Measurements from ENCODE around the gene CFAP97.

The CFAP97 gene

GRCh38 chr4:185235119-185235842, 31.5 kb upstream of the CFAP97 start:
- Histone ChIP-seq H3K4me1 (ENCODE audit: insufficient read depth, low read length) (no peaks in the 10 kb centered on the region; the same call in 1 of the 2 replicates), H3K9me3 (ENCODE audit: control insufficient read depth, insufficient read depth, low read length) (peaks cover 9% of the 10 kb centered on the region; the same call in 1 of the 2 replicates), H3K9ac (ENCODE audit: low read depth, low read length) (no peak overlapping the region), H3K36me3 (ENCODE audit: insufficient read depth, low read length) (no peaks in the 10 kb centered on the region)

- Histone ChIP-seq H3K9me3 (ENCODE audit: control insufficient read depth, insufficient read depth, low read length) (no peaks in the 10 kb centered on the region), H3K36me3 (ENCODE audit: insufficient read depth, low read length) (no peaks in the 10 kb centered on the region), H3K4me1 (ENCODE audit: insufficient read depth, low read length) (peaks cover 3% of the 10 kb centered on the region; the same call in 1 of the 2 replicates), H3K9ac (ENCODE audit: low read depth, low read length) (no peak overlapping the region)
These were observed 28.6 kb upstream of the CFAP97 start for GRCh38 chr4:185232370-185232769.

DNA sequence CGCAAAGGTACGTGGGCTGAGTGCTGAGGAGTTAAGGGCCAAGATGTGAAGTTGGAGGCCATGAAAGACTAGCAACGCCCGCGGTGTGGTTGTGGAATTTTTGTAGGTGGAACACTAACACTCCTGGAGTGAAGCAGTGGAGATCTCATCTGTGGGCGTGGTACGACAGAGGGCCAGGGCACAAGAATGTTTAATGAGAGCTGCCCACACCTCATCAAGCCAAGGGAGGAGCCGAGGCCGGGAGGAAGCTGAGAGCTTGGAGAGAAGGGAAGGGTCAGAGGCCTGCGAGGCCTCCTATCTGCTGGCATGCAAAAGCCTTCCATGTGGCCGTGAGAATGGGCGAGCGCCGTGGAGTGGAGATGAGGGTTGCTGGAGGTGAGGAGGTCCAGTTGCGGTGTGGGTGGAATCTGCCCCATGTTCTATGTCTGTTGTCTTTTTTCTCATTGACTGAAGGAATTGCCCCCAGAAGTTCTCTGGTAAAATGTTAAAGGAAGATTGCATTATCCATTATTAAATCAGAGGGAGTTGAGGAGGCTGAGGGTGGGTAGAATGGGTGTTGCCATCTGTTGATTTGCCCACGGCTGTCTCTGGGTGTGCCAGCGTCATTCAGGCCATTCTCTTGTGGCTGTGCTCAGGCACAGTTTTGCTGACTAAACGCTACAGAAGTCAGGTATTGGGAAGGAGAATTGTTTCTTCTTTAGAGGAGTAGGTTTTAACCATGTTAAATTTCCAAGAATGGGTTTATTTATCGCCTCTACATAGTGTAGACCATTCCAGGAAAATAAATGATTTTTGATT, 25.4 kb upstream of the CFAP97 start:
- Histone ChIP-seq H3K9me3 (ENCODE audit: control insufficient read depth, insufficient read depth, low read length) (no peaks in the 10 kb centered on the region), H3K4me1 (ENCODE audit: insufficient read depth, low read length) (peaks cover 3% of the 10 kb centered on the region; the same call in 1 of the 2 replicates), H3K36me3 (ENCODE audit: insufficient read depth, low read length) (no peaks in the 10 kb centered on the region), H3K9ac (ENCODE audit: low read depth, low read length) (no peak overlapping the region)

DNA sequence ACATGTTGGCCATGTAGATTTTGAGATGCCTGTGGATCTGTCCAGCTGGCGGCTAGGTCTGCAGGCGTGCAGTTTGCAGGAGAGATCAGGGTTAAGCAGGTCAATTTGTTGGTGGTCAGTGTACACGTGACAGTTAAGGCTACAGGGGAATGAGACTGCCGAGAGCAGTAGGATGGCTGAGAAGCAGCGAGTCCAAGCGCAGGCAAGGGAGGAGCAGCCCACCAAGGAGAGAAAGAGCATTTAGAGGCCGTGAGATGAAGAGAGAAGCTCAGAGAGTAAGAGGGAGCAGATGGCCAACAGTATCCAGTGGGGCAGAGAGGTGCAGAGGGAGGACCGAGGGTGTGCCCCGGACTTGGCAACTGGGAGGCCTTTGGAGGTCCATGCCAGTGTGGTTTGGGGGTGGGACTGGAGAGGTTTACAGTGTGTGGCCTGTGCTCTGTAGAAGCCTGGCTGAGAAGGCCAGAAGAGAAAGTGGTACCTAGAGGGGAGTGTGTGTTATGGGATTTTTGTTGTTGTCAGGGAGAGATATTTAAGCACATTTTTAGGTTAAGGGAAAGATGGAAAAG, 24.0 kb upstream of the CFAP97 start:
- no peaks in the 10 kb centered on the region for H3K36me3 ChIP-seq (ENCODE audit: insufficient read depth, low read length)
- H3K4me1 ChIP-seq (ENCODE audit: insufficient read depth, low read length) = peaks cover 3% of the 10 kb centered on the region; the same call in 1 of the 2 replicates
- no peak overlapping the region for H3K9ac ChIP-seq (ENCODE audit: low read depth, low read length)
- H3K9me3 ChIP-seq (ENCODE audit: control insufficient read depth, insufficient read depth, low read length) = no peaks in the 10 kb centered on the region

- no peak overlapping the region for H3K9ac ChIP-seq (ENCODE audit: low read depth, low read length)
- H3K9me3 ChIP-seq (ENCODE audit: control insufficient read depth, insufficient read depth, low read length) = no peaks in the 10 kb centered on the region
- no peaks in the 10 kb centered on the region for H3K36me3 ChIP-seq (ENCODE audit: insufficient read depth, low read length)
- peaks cover 3% of the 10 kb centered on the region; the same call in 1 of the 2 replicates for H3K4me1 ChIP-seq (ENCODE audit: insufficient read depth, low read length)
These were observed 23.3 kb upstream of the CFAP97 start for GRCh38 chr4:185227131-185227551.

DNA sequence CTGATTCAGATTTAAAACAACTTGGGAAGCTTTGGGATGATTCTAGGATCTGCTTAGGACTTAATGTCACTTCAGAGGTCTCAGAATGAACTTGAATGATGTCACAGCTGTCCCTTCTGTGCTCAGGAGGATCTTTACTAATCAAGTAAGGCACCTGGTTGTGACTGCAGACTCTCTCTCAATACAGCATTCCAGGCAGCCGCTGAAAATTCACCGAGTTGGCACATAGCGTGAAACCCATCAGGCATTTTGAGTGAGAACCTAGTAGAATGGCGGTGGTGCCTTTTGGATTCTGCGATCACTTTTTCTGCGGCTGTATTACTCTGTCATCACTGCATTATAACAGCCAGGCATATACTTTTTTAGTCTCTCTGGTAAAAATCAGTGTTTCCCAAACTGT, 22.1 kb upstream of the CFAP97 start:
- peaks cover 3% of the 10 kb centered on the region; the same call in 1 of the 2 replicates for H3K4me1 ChIP-seq (ENCODE audit: insufficient read depth, low read length)
- no peak overlapping the region for H3K9ac ChIP-seq (ENCODE audit: low read depth, low read length)
- no peaks in the 10 kb centered on the region for H3K36me3 ChIP-seq (ENCODE audit: insufficient read depth, low read length)
- H3K9me3 ChIP-seq (ENCODE audit: control insufficient read depth, insufficient read depth, low read length) = no peaks in the 10 kb centered on the region

DNA sequence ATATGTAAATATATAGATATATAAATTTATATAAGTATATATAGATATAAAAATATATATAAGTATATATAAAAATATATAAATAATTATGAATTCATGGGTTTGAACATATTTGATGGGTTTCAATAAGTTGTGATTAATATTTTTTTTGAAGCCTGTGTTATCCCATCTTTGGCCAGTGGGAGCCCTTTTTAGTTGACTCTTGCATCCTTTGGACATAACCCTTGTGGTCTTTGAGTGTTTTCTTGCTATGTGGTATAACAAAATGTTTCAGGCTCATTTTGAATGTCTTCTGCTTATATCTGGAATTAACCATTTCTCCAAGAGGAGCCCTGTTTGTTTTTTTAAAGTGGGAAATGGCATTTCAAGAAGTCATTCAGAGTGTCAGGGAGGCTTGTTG, 20.8 kb upstream of the CFAP97 start:
- H3K9me3 ChIP-seq (ENCODE audit: control insufficient read depth, insufficient read depth, low read length) = no peaks in the 10 kb centered on the region
- no peak overlapping the region for H3K9ac ChIP-seq (ENCODE audit: low read depth, low read length)
- peaks cover 3% of the 10 kb centered on the region; the same call in 1 of the 2 replicates for H3K4me1 ChIP-seq (ENCODE audit: insufficient read depth, low read length)
- no peaks in the 10 kb centered on the region for H3K36me3 ChIP-seq (ENCODE audit: insufficient read depth, low read length)

DNA sequence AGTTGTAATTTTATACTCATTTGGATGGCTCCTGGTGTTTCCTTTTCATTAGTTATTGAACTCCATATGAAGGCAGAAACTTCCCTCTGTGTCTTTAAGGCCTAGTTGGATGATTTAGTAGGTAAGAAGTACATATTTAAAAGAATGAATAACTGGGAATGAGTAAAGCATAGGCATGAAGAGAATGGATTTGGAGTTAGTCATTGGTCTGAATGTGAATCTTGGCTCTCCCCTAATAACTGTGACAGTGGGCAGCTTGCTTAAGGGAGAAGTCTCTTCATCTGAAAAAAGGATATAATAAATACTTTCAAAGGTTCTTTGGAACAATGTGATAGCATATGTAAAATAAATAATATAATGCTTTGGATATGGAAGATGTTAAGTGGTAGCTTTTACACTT, 18.8 kb upstream of the CFAP97 start:
- H3K36me3 ChIP-seq (ENCODE audit: insufficient read depth, low read length) = no peaks in the 10 kb centered on the region
- H3K9ac ChIP-seq (ENCODE audit: low read depth, low read length) = no peak overlapping the region
- H3K9me3 ChIP-seq (ENCODE audit: control insufficient read depth, insufficient read depth, low read length) = no peaks in the 10 kb centered on the region
- no peaks in the 10 kb centered on the region; the same call in 1 of the 2 replicates for H3K4me1 ChIP-seq (ENCODE audit: insufficient read depth, low read length)

DNA sequence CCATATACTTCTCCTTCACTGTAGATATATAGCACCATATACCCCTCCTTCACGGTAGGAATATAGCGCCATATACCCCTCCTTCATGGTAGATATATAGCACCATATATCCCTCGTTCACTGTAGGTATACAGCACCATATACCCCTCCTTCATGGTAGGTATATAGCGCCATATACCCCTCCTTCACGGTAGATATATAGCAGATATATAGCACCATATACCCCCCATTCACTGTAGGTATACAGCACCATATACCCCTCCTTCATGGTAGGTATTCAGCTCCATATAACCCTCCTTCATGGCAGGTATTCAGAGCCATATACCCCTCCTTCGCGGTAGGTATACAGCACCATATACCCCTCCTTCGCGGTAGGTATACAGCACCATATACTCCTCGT, 18.1 kb upstream of the CFAP97 start:
- Histone ChIP-seq H3K9ac (ENCODE audit: low read depth, low read length) (no peak overlapping the region), H3K4me1 (ENCODE audit: insufficient read depth, low read length) (no peaks in the 10 kb centered on the region; the same call in 1 of the 2 replicates), H3K36me3 (ENCODE audit: insufficient read depth, low read length) (no peaks in the 10 kb centered on the region), H3K9me3 (ENCODE audit: control insufficient read depth, insufficient read depth, low read length) (no peaks in the 10 kb centered on the region)

DNA sequence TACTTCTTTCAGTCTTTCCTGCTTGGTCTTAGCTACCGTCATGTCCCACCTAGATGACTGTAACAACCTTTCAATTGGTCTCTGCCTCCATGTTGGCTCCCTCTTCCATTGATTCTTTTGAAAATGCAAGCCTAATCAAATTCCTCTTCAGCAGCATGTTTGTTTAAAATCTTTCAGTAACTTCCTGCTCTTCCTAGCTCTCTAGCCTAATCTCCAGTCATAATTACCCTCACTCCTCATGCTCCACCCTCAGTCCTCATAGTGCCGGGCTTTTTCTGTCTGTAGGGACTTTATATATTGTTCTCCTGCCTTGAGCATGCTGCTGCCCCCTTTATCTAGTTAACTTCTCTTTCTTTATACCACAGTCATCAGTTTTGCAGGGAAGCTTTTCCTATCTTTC, 17.7 kb upstream of the CFAP97 start:
- no peaks in the 10 kb centered on the region for H3K36me3 ChIP-seq (ENCODE audit: insufficient read depth, low read length)
- no peak overlapping the region for H3K9ac ChIP-seq (ENCODE audit: low read depth, low read length)
- no peaks in the 10 kb centered on the region for H3K9me3 ChIP-seq (ENCODE audit: control insufficient read depth, insufficient read depth, low read length)
- H3K4me1 ChIP-seq (ENCODE audit: insufficient read depth, low read length) = no peaks in the 10 kb centered on the region; the same call in 1 of the 2 replicates

- Histone ChIP-seq H3K36me3 (ENCODE audit: insufficient read depth, low read length) (no peaks in the 10 kb centered on the region), H3K9me3 (ENCODE audit: control insufficient read depth, insufficient read depth, low read length) (no peaks in the 10 kb centered on the region), H3K9ac (ENCODE audit: low read depth, low read length) (no peak overlapping the region), H3K4me1 (ENCODE audit: insufficient read depth, low read length) (peaks cover 5% of the 10 kb centered on the region)
These were observed 15.9 kb upstream of the CFAP97 start for GRCh38 chr4:185219551-185220344.

DNA sequence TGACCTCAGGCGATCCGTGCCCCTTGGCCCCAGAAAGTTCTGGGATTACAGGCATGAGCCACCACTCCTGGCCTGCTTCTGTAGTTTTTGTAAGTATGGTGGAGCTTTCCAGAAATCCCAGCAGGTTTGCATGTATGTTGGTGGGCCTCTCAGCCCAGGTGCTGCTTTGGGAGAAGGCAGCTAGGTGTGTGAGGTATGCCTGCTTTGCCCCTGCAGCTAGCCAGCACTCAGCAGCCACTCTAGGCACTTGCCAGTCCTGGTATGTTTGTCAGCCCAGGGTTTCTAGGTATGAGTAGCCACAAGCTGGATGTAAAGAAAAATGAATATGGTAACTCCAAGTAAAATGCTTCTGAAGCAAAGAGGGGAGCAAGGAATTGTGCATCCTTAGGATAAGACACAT, 14.5 kb upstream of the CFAP97 start:
- Histone ChIP-seq H3K36me3 (ENCODE audit: insufficient read depth, low read length) (no peaks in the 10 kb centered on the region), H3K9ac (ENCODE audit: low read depth, low read length) (no peak overlapping the region), H3K9me3 (ENCODE audit: control insufficient read depth, insufficient read depth, low read length) (no peaks in the 10 kb centered on the region), H3K4me1 (ENCODE audit: insufficient read depth, low read length) (peaks cover 13% of the 10 kb centered on the region)

DNA sequence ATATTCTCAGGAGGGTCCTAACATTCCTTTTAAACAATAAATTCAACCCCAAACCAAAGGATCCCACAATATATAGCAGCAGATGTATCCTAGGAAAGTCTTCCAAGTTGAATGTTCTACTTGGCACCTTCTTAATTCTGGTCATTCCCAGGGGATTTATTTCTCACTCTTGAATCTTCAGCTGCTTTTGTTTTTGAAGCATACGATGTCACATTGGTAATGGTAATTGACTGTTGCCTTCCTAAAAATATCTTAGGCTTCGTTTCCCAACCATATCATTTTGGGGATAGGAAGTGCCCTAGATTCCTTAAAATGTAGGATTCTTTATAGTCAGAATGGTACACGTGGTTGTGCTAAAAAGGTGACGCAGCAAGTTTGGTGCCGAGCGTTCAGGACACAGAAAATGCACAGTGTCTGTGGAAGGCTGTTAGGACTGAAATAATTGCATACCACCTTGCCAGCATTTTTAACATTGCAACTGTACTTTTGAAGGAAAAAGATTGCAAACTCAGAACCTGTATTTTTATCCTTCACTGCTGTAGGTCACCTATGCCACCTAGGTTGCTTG, 13.7 kb upstream of the CFAP97 start:
- no peaks in the 10 kb centered on the region for H3K36me3 ChIP-seq (ENCODE audit: insufficient read depth, low read length)
- H3K9ac ChIP-seq (ENCODE audit: low read depth, low read length) = no peak overlapping the region
- no peaks in the 10 kb centered on the region for H3K9me3 ChIP-seq (ENCODE audit: control insufficient read depth, insufficient read depth, low read length)

DNA sequence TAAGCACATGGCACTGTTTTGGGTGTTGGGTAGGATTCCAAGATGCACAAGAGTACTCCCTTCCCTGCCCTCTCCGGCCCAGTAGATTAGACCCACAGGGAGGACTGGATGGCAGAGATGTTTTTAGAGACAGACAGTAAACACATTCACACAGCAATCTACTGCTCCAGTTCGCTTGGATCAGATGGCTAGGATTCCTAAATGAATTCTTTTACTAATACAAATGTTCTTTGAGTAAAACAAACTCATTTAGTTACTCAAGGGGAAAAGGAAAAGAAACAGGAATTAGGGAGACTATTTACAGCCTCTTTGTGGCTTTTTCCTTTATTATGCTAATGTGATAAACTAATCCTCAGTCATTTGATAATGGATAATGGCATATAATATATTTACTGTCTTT, 11.5 kb upstream of the CFAP97 start:
- Histone ChIP-seq H3K9me3 (ENCODE audit: control insufficient read depth, insufficient read depth, low read length) (no peaks in the 10 kb centered on the region), H3K4me1 (ENCODE audit: insufficient read depth, low read length) (peaks cover 14% of the 10 kb centered on the region), H3K9ac (ENCODE audit: low read depth, low read length) (no peak overlapping the region), H3K36me3 (ENCODE audit: insufficient read depth, low read length) (no peaks in the 10 kb centered on the region)

More for the DNA sequence above, 13.7 kb upstream of the CFAP97 start:
- H3K4me1 ChIP-seq (ENCODE audit: insufficient read depth, low read length) = peaks cover 14% of the 10 kb centered on the region

Data from ES-I3 (cell line).